CD4-positive, alpha-beta T cell treated with Interleukin-4 for 1 hour (primary cell): Measurements from ENCODE around the gene DHDH.

Experiments
- DNase-seq, 2 donors: peaks; one replicate each; pipeline ENCODE4 v3.0.0-alpha.2; 2020 to 2022

The DHDH gene

GRCh38 chr19:48967346-48968178 lies 34.1 kb downstream of the DHDH start:
- DNase-seq, result peak; percentile 29 to 76

GRCh38 chr19:48968179-48968661 lies 34.7 kb downstream of the DHDH start:
- DNase-seq, result no peak

DNA sequence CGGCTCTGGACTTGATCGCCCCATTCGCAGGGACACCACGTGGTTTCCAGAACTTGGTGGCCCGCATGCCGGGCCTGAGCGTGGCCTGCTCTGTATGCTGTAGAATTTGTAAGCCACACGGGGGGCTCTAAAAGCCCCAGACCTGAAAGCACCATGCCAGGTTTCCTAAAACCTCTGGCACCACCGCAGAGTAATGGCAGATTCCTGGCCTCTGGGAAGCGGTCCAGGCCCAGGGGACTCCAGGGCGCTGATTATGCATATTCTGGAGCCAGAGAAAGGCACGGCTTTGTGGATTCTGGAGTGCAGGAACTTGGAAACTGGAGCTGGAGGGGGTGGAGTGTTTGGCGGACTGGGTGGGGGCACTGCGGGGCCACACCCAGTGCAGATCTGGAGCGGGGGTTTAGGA lies 35.3 kb downstream of the DHDH start:
- DNase-seq, result no peak

GRCh38 chr19:48969276-48970138 lies 36.0 kb downstream of the DHDH start:
- DNase-seq, result no peak

DNA sequence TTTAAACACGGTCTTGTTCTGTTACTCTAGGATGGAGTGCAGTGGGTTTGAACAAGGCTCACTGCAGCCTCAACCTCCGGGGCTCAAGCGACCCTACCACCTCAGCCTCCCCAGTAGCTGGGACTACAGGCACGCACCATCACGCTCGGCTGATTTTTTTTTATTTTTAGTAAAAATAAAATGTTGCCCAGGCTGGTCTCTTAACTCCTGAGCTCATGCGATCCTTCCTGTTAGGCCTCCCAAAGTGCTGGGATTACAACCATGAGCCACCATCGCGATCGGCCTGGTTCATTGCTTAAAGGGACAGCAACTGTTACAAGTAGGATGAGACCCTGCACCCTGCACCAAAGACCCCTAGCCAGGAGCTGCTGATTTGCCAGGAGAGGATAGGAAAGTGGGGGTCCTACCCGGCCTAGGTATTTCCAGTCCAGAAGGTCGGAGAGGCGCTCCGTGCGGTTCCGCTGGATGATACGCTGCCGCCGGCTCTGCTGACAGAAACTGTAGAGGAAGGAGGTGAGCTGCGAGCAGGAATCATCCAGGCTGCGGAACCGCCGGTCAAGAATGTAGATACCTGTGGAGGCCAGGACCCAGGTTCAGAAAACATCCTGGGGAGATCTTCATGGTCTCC lies 36.8 kb downstream of the DHDH start:
- no peak for DNase-seq

GRCh38 chr19:48970923-48971395 lies 37.5 kb downstream of the DHDH start:
- DNase-seq, result peak; percentile 81 to 82

DNA sequence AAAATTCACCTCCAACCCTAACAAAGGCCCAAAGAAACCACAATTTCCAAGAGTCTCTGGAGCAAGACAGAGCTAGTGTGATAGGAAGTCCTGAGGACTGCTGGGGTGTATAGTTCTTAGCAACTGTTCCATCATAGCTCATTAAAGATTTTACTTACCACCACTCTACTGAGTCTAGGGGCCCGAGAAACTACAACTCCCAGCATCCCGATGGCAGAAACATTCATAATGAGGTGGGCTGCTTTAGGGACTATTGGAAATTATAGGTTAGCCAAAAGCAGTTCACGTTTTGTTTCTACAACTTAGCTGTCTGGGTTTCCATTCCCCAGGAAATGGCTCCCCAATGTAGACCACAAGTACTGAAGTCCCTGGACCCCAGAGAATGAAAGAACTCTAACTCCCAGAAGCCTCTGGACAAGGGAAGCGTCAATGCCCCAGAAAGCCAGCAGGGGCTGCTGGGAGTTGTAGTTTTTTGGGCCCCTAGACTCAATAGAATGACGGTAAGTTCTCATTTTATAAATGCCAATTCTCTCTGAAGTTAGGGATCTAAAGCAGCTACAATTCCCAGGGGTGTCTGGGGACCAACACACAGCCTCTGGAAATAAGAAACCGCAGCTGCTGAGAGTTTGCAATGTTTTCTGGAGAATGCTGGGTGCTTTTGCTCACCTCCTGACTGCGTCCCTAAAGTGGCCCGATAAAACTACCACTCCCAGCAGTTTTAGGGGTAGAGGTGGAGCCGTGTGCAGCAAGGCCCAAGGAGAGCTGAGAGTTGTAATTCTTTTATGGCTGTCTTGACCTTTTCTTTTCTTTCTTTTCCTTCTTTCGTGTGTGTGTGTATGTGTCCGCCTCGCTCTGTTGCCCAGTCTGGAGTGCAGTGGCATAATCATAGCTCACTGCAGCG lies 42.7 kb downstream of the DHDH start:
- peak; percentile 47 to 57 for DNase-seq

- DNase-seq, result no peak
Observed at GRCh38 chr19:48977061-48977460, 43.6 kb downstream of the DHDH start.

DNA sequence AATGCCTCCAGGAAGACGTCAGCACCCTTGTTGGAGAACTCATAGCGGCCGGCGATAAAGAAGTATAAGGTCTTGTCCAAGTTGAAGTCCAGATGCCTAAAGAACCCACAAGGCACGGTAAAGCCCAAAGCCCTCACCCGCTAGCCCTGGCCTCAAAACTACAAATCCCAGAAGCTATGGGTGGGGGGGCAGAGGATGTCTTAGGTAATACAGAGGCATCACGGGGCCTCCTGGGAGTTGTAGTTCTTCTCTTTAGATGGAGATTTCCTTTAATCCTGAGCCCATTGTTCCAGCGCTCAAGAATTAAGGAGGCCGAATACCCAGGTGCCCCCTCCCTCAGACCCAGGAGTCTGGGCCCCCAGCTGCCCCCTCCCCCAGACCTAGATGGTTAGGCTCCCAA lies 48.8 kb downstream of the DHDH start:
- DNase-seq, result no peak

GRCh38 chr19:48985711-48986110 lies 52.2 kb downstream of the DHDH start:
- no peak for DNase-seq

DNA sequence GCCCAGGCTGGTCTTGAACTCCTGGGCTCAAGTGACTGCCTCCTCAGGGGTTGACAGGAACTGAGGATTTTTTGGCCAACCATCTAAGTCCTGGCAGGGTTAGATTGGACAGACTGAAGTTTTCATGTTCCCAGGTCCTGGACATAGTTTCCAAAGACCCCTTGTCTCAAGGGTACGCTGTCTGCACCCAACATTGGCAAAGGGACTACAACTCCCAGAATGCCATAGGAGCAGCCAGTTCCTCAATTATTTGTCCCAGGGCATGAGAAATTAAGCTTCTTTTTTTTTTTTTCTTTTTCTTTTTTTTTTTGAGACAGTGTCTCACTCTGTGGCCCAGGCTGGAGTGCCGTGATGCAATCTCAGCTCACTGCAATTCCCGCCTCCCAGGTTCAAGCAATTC lies 52.7 kb downstream of the DHDH start:
- DNase-seq, result no peak

- DNase-seq, result no peak
Observed at GRCh38 chr19:48987323-48987722, 53.8 kb downstream of the DHDH start.

DNA sequence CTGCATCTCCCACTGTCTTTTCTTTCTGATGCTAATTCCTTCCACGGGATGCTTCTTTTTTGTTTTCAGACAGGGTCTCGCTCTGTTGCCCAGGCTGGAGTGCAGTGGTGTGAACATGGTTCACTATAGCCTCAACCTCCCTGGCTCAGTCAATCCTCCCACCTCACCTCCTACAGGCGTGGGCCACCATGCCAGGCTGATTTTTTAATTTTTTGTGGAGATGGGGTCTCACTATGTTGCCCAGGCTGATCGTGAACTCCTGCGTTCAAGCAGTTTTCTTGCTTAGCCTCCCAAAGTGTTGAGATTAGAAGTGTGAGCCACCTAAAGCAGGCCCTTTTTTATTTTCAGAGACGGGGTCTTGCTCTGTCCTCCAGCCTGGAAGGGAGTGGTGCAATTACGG lies 54.8 kb downstream of the DHDH start:
- DNase-seq, result no peak

DNA sequence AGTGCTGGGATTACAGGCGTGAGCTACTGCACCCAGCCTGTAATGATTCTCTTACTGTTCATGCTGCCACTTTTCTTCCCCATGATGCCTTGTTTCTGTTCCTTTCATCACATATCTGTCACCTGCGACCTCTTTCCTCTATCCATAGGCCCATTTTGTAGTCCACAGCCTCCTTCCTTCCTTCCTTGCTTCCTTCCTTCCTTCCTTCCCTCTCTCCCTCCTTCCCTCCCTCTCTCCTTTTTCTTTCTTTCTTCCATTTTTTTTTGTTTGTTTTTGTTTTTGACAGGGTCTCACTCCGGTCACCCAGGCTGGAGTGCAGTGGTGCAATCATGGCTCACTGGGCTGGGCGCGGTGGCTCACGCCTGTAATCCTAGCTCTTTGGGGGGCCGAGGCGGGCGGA lies 55.4 kb downstream of the DHDH start:
- DNase-seq, result no peak

GRCh38 chr19:48989701-48990291 lies 56.3 kb downstream of the DHDH start:
- DNase-seq, result no peak

DNA sequence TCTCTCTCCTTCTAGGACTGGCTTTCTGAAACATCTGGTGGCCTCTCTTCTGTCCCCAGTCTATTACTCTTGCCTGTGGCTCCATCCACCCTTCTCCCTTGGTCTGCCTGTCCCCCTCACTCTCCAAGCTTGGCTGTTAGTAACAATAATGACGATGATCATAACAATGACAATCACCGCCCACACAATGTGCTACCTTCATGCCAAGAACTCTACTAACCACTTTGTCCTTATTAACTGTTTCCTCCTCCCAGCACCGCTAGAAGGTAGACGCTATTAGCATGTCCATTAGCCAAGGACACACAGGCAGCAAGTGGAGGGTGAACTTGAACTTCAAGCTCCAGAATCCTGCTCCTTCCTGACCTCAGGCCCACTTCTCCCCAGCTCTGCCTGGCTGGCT lies 56.9 kb downstream of the DHDH start:
- DNase-seq, result no peak

GRCh38 chr19:48991011-48991609 lies 57.6 kb downstream of the DHDH start:
- no peak for DNase-seq

DNA sequence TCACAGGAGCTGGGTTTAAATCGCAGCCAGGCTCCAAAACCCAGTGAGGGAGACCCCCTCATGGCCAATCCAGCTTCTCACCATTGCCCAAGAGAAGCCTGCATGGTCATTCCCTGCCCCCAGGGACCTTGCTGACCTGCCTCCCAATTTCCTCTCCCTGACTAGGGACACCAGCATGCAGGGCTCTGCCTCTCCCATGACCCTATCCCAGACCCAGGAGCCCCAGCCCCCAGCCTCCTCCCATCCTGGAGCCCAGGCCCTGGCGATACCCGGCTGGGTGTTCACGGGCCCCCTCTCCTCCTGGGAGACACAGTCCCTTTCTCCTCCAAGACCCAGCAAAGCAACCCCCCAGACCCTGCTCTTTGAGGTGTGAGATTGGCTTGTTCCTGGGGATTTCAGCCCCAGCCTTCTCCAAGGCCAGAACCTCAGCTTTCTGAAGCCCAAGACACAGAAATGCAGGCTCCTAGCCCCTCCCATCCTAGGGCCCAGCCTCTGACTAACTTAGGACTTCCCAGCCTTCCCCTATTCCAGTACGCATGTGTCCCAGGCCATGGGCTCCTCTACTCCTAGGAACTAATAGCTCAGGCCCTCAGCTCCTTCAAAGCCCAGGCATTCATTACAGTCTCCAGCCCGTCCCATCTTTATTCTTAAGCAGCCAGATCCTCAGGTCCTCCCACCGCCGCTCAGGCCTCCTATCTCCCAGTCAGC lies 58.5 kb downstream of the DHDH start:
- peak in 1 of 2 donors; percentile 36 for DNase-seq

GRCh38 chr19:48992581-48993174 lies 59.2 kb downstream of the DHDH start:
- DNase-seq, result no peak
